DMS53 treated with DMSO at 0.1 percent for 48 hours (cell line): ENCODE data around the gene IER3.

Source experiments
- DNase-seq: peaks from one replicate; lab custom pipeline; 2025; ENCODE audit not compliant: unreplicated experiment; lab: John Stamatoyannopoulos, UW

IER3 gene

GRCh38 chr6:30744054-30744805 lies at the start of gene IER3:
Gene IER3, minus strand, starts transcription at chr6:30744547. Its CDS starts 29 bp downstream, at chr6:30744518.
- peak; percentile 73 for DNase-seq

GRCh38 chr6:30793521-30794194 lies 49.3 kb upstream of the IER3 start:
- peak; percentile 7 for DNase-seq

- DNase-seq, result no peak
These were observed 48.4 kb upstream of the IER3 start for GRCh38 chr6:30792786-30793185.

- no peak for DNase-seq
These were observed 46.5 kb upstream of the IER3 start for GRCh38 chr6:30790724-30791383.

DNA sequence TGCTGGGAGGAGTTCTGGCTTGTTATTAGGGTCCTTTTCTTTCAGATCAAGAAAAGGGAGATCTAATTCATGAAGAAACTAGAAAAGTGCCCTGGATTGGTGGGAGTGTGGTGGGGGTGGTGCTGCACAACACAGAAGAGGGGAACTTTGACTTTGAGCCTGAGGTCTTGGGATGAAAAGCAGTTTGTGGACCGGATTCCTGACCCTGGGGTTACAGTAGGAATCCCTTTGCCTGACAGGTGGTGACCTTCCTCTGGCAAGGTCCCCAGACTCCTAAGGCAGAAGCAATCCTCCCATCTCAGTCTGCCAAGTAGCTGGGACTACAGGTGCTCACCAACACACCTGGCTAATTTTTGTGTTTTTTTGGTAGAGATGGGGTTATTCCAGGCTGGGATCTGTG lies 45.3 kb upstream of the IER3 start:
- DNase-seq, result no peak

DNA sequence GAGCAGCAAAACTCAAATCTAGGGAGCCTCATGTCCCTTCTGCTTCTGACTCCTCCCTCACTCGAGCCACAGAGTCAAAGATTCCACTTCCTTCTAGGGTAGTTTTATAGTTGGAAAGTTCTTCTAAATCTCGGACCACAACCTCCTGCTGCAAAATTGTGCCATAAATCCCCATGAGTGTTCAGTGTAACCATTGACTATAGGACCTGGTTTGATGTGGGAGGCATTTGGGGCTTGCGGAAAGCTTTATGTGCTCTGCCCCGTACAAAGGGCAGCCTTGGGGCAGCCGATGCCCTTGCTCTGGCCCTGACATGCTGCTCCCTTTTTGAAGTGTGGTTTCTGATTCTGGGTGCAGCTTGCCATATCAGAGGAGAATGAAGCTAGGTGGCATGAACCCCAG lies 43.6 kb upstream of the IER3 start:
- DNase-seq, result no peak

- DNase-seq, result no peak
These were observed 38.2 kb upstream of the IER3 start for GRCh38 chr6:30782425-30783014.

- peak; percentile 94 for DNase-seq
These were observed 37.5 kb upstream of the IER3 start for GRCh38 chr6:30781743-30782424.

DNA sequence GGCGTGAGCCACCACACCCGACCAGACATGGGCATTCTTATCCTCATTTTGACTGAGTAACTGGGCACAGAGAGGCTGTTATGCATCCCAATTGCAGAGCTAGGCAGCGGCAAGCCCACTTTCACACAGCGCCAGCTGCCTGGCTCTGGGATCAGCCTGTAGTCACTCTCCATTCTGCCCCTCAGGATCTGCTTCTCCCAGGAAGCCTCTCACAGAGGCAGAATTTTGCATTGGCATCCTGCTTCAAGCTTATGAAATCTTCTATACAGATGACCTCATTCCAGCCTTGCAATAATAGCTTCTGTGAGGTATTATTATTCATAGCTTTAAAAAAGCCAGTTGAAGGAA lies 37.0 kb upstream of the IER3 start:
- no peak for DNase-seq

GRCh38 chr6:30780642-30780920 lies 36.2 kb upstream of the IER3 start:
- DNase-seq, result no peak

DNA sequence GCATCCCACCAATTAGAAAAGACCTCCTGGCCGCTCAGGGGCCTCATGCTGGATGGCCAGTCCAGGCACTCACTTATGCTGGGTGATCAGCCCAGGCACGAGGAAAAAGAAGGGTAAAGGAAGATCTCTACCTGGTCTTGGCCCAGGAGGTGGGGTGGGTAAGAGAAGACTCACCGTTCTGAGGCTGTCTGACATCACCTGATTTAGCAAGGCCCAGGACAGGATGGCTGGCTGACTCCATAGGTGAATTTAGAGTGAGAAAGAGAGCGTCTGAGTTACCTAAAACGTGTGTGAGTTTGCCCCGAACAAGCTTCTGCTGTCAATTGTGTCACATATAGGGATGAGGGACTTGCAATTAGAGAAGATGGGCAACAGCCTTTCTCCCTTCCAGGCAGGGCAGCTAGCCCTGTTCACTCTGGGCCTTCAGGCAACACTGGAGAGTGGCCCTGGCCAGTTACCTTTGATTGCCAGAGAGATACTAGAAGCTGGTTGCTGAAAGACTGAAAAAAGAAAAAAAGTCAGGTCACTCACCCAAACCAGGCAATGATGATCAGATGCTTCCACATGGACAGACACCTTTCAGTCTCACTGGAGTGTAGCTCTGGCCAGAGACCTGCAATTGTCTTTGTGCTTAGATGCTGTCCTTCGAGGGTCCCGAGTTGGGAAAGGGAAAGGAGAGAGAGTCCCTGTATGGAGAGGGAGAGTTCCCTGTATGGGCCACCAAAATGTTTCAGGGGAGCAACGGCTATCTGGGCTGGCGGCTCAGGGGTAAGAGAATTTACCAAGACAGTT lies 35.7 kb upstream of the IER3 start:
- DNase-seq, result no peak

DNA sequence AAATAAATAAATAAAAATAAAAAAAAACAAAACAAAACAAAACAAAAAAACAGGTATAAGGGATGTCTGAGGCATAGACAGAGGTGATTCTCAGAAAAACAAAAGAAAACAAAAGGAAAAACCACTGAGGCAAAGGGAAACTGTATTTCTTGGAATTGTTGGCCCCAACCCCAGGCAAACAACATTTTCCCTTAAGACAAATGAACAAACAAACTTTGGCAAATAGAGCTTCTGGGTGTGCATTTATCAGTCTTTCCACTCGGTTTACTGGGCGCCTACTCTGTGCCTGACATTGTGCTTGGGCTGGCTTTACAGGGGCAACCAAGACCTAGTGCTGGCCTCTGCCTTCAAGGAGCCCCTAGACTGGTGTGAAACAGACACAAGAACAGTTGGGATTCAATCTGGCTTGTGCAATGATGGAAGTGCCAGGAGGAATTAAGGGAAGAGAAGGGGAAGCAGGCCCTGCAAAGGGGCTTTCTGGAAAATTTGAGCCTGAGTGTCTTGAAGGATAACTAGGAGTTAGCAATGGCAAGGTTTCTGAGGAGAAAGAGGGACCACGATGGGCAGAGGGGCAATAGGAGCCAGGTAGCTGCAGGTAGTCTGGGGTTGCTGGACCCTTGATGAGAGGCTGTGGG lies 33.8 kb upstream of the IER3 start:
- DNase-seq, result no peak

GRCh38 chr6:30777155-30777485 lies 32.8 kb upstream of the IER3 start:
- no peak for DNase-seq

GRCh38 chr6:30776390-30777154 lies 32.2 kb upstream of the IER3 start:
- DNase-seq, result no peak

DNA sequence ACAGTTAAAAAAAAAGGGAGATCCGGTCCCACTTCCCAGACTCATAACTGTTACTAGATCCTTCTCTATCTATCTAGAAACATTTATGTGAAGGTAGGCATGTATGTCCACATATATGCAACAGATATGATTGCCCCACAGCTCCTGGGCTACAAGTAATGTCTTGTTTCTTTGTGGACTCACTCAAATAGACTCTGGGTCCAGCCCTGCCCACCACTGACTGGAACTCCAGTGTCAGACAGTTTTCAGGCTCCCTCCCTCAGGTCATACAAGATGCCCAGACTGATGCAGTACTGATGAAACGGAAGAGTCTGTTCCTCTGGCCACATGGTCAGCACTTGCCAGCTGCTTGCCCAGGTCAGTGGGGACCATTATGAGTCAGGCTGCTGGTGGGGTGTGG lies 30.8 kb upstream of the IER3 start:
- DNase-seq, result no peak

GRCh38 chr6:30774701-30775100 lies 30.4 kb upstream of the IER3 start:
- no peak for DNase-seq

DNA sequence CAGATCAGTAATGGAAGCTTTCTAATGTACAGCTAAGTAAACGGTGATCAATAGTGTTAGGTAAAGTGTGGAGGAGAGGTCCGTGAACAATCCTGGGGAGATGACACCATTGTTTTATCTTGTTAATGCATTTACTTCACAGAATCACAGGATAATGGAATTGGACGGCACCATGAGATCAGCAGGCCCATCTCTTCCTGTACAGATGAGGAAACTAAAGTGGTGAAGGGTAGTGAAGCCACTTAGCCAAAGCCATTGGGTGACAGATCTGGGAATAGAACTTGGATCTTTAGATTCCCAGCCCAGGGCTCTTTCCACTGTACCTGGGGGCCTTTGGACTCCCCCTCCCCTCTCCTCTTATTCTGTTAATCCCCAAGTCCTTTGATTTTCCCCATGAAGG lies 26.2 kb upstream of the IER3 start:
- DNase-seq, result no peak

GRCh38 chr6:30769853-30770524 lies 25.6 kb upstream of the IER3 start:
- DNase-seq, result no peak
